H1 (cell line): ENCODE measurements around the gene PINK1. TPM values are rescaled to one million over a fixed set of nuclear protein-coding genes. Genes with fewer than 3 reads are reported as not detected.

Experiments
- BACH1 ChIP-seq: IDR thresholded peaks from 2 replicates; pipeline ENCODE4 v1.6.1; 2012; ENCODE audit warnings: low read length, improper control_type of control experiment
- CEBPB ChIP-seq: IDR thresholded peaks from 2 replicates; pipeline ENCODE4 v1.6.1; 2012; ENCODE audit warnings: low read depth, low read length
- CHD2 ChIP-seq: IDR thresholded peaks from 2 replicates; pipeline ENCODE4 v1.6.1; 2012; ENCODE audit warnings: low read length, improper control_type of control experiment
- CREB1 ChIP-seq: IDR thresholded peaks from 2 replicates; pipeline ENCODE4 v1.6.1; 2012; ENCODE audit warnings: inconsistent platforms
- EZH2 ChIP-seq: fragments of 200-600 bp; sonication (generic); IDR thresholded peaks from 2 replicates; pipeline ENCODE4 v1.7.1; 2012; ENCODE audit warnings: low read depth, mild to moderate bottlenecking, moderate library complexity, low read length, inconsistent platforms; ENCODE audit not compliant: severe bottlenecking
- FOSL1 ChIP-seq: IDR thresholded peaks from 2 replicates; pipeline ENCODE4 v1.6.1; 2011; ENCODE audit warnings: mild to moderate bottlenecking, low read depth, low read length, moderate library complexity; ENCODE audit not compliant: insufficient read depth
- JUN ChIP-seq: IDR thresholded peaks from 2 replicates; pipeline ENCODE4 v1.6.1; 2011; ENCODE audit warnings: low read depth, mild to moderate bottlenecking, improper control_type of control experiment, low read length
- JUND ChIP-seq: IDR thresholded peaks from 2 replicates; pipeline ENCODE4 v1.6.1; 2011; ENCODE audit warnings: mild to moderate bottlenecking, improper control_type of control experiment, low read length
- KDM4A ChIP-seq: IDR thresholded peaks from one replicate; pipeline ENCODE4 v1.7.1; 2012; ENCODE audit warnings: low read depth, mild to moderate bottlenecking, moderate library complexity, low read length, inconsistent platforms; ENCODE audit not compliant: severe bottlenecking
- NANOG ChIP-seq: IDR thresholded peaks from 2 replicates; pipeline ENCODE4 v1.6.1; 2011; ENCODE audit warnings: low read length, low read depth, mild to moderate bottlenecking, inconsistent platforms; ENCODE audit not compliant: insufficient read depth, poor library complexity, severe bottlenecking
- PHF8 ChIP-seq: fragments of 200-600 bp; sonication (generic); conservative IDR thresholded peaks from 2 replicates; pipeline ENCODE4 v1.7.1; 2012; ENCODE audit warnings: low read depth, mild to moderate bottlenecking, inconsistent platforms, low read length, moderate library complexity
- POU5F1 ChIP-seq: IDR thresholded peaks from 2 replicates; pipeline ENCODE4 v1.6.1; 2011; ENCODE audit warnings: low read depth, mild to moderate bottlenecking, low read length, moderate library complexity
- RFX5 ChIP-seq: IDR thresholded peaks from 2 replicates; pipeline ENCODE4 v1.6.1; 2011; ENCODE audit warnings: low read depth, low read length, improper control_type of control experiment, borderline replicate concordance
- SIRT6 ChIP-seq: IDR thresholded peaks from one replicate; pipeline ENCODE4 v1.7.1; 2012; ENCODE audit warnings: low read length, inconsistent platforms
- SIX5 ChIP-seq: IDR thresholded peaks from 2 replicates; pipeline ENCODE4 v1.6.1; 2011; ENCODE audit warnings: mild to moderate bottlenecking, low read depth, low read length
- SUZ12 ChIP-seq: fragments of 200-600 bp; sonication (generic); IDR thresholded peaks from 2 replicates; pipeline ENCODE4 v1.6.1; 2012; ENCODE audit warnings: mild to moderate bottlenecking, inconsistent platforms, low read length, moderate library complexity, mixed read lengths
- TAF1 ChIP-seq: IDR thresholded peaks from 2 replicates; pipeline ENCODE4 v1.6.1; 2011; ENCODE audit warnings: mild to moderate bottlenecking, low read depth, low read length
- TCF12 ChIP-seq: IDR thresholded peaks from 2 replicates; pipeline ENCODE4 v1.6.1; 2011; ENCODE audit warnings: low read depth, mild to moderate bottlenecking, low read length
- YY1 ChIP-seq: IDR thresholded peaks from 2 replicates; pipeline ENCODE4 v1.6.1; 2011; ENCODE audit warnings: low read depth, mild to moderate bottlenecking, low read length
- polyA plus RNA-seq, 7 experiments: library from polyadenylated mRNA; depleted of rRNA in 3 of 7; stranded (reverse) in 5 of 7; unstranded in 2 of 7; fragments of >200 nt in 5 of 7; fragments of 200-250 nt in 2 of 7; gene quantifications; 1 replicate in 5 of 7; 2 replicates in 1 of 7; 4 replicates in 1 of 7; pipeline versions ENCODE4 v1.2.1 to v1.2.3, GENCODE V29; 2011 to 2013; ENCODE audit warnings: missing spikeins in 2 of 7, mixed read lengths in 2 of 7
- total RNA-seq: library from RNA; stranded (reverse); fragmentation: NEBNext Ultra II Directional; extraction: Animal tissue kit (Norgen Biotek cat#: 25700); gene quantifications from 2 replicates; pipeline ENCODE4 v1.2.1, GENCODE V29; 2021
- TF ChIP-seq, protein P1 (sequence below): IDR thresholded peaks from 2 replicates; pipeline ENCODE4 v1.6.1; 2011; ENCODE audit warnings: low read length, improper control_type of control experiment
- TF ChIP-seq, protein P2 (sequence below), 3 experiments: IDR thresholded peaks; 1 replicate in 2 of 3; 2 replicates in 1 of 3; pipeline versions ENCODE4 v1.5.1 to v1.6.1; 2011; ENCODE audit warnings: low read length in 3 of 3, mild to moderate bottlenecking in 3 of 3, inconsistent platforms in 2 of 3, low read depth in 1 of 3, moderate library complexity in 1 of 3; ENCODE audit not compliant: insufficient read depth in 1 of 3; ENCODE audit errors: control extremely low read depth in 1 of 3

PINK1 gene
- total and polyA plus RNA-seq, 2 of the 8 experiments (the other 6 are each of a cell fraction or from before 2014, with no cell fraction given), result 16.1 to 19.3 TPM

DNA sequence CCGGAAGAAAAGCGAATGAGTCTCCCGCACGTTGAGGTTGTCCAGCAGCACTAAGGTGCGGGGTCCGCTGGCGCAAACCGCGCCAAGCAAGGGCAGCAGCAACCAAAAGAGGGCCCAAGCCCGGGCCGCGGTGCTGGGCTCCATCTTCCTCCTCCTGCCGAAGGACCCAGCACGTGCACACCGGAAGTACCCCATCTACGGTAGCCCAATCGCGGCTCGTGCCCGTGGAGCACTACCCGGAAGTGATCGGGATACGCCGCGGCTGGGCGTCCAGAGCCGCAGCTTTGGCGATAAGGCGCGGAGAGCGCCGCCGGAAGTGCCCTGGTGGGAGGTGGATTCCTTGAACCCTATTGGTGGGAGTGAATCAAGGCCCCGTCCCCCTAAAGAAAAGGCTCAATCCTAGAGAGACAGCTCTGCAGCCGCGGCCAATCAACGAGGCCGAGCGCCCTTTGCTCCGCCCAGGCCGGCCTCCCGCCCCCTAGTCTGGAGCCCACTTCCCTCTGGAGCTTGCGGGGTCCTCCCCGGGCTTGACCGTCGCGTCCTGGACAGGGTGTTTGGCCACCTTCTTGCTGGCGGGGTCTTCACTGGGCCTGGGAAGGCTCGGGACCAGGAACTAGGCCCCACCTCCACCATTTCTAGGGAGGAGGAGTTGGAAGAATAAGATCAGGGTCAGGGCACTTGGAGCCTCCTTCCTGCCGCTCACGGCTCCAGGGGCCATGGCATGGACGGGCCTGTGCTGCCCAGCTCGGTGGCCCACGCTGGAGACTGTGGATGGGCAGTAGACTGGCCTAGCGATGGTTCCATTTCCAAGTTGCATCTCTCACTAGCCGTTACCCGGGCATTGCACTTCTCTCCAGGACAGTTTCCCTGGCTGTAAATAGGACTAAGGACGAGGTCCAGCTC lies 28.2 kb downstream of the PINK1 start, which contains the start of gene DDOST (continued):
- no peak for TF ChIP-seq SIX5
- TF ChIP-seq CREB1, result peak; percentile 24; the same call in 1 of the 2 replicates
- peak; percentile 66; the same call in 1 of the 2 replicates for TF ChIP-seq TAF1
- TF ChIP-seq CHD2, result peak; percentile 81
- no peak for TF ChIP-seq BACH1
- no peak for TF ChIP-seq RFX5
- no peak for TF ChIP-seq JUND
- TF ChIP-seq CEBPB, result no peak
- no peak for TF ChIP-seq SIRT6
- TF ChIP-seq POU5F1, result no peak
- TF ChIP-seq, protein P1, sequence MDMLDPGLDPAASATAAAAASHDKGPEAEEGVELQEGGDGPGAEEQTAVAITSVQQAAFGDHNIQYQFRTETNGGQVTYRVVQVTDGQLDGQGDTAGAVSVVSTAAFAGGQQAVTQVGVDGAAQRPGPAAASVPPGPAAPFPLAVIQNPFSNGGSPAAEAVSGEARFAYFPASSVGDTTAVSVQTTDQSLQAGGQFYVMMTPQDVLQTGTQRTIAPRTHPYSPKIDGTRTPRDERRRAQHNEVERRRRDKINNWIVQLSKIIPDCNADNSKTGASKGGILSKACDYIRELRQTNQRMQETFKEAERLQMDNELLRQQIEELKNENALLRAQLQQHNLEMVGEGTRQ, result no peak
- peak; percentile 64 for TF ChIP-seq PHF8
- no peak for TF ChIP-seq FOSL1
- TF ChIP-seq NANOG, result peak; percentile 86
- TF ChIP-seq YY1, result peak; percentile 64; the same call in 1 of the 2 replicates
- no peak for TF ChIP-seq JUN
- no peak for TF ChIP-seq EZH2
- TF ChIP-seq, protein P2, sequence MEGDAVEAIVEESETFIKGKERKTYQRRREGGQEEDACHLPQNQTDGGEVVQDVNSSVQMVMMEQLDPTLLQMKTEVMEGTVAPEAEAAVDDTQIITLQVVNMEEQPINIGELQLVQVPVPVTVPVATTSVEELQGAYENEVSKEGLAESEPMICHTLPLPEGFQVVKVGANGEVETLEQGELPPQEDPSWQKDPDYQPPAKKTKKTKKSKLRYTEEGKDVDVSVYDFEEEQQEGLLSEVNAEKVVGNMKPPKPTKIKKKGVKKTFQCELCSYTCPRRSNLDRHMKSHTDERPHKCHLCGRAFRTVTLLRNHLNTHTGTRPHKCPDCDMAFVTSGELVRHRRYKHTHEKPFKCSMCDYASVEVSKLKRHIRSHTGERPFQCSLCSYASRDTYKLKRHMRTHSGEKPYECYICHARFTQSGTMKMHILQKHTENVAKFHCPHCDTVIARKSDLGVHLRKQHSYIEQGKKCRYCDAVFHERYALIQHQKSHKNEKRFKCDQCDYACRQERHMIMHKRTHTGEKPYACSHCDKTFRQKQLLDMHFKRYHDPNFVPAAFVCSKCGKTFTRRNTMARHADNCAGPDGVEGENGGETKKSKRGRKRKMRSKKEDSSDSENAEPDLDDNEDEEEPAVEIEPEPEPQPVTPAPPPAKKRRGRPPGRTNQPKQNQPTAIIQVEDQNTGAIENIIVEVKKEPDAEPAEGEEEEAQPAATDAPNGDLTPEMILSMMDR (IDR thresholded peaks at IDR 0.05; ENCODE audit: control extremely low read depth in 1 of 3, insufficient read depth in 1 of 3, low read depth in 1 of 3, low read length in 3 of 3), result peak; percentile 13 to 47 (median 23); a peak in 3 of 4 replicates
- peak; percentile 45 for TF ChIP-seq KDM4A
- no peak for TF ChIP-seq SUZ12
- TF ChIP-seq TCF12, result no peak
